GM19438 (cell line): ENCODE results near the gene LCE1C.

Source experiments
- ATAC-seq: cut with Tn5 transposase; IDR thresholded peaks from one replicate; pipeline ENCODE4 v1.9.1; 2021; ENCODE audit warnings: low read depth; ENCODE audit not compliant: unreplicated experiment

The LCE1C gene

DNA sequence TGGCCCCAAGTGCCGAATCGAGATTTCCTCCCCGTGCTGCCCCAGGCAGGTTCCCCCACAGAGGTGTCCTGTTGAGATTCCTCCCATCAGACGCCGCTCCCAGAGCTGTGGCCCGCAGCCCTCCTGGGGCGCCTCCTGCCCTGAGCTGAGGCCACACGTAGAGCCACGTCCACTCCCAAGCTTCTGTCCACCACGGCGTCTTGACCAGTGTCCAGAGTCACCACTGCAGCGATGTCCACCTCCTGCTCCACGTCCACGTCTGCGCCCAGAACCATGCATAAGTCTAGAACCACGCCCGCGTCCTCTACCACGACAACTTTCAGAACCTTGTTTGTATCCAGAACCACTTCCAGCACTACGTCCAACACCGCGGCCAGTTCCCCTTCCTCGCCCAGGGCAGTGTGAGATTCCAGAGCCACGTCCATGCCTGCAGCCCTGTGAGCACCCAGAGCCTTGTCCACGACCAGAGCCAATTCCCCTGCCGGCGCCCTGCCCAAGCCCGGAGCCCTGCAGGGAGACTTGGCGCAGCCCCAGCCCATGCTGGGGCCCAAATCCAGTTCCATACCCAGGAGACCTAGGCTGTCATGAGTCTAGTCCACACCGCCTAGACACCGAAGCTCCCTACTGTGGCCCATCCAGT lies 45.8 kb downstream of the LCE1C start:
- no peak for ATAC-seq

- ATAC-seq: no peak
Measured at GRCh38 chr1:152759453-152760173, 46.8 kb downstream of the LCE1C start.

DNA sequence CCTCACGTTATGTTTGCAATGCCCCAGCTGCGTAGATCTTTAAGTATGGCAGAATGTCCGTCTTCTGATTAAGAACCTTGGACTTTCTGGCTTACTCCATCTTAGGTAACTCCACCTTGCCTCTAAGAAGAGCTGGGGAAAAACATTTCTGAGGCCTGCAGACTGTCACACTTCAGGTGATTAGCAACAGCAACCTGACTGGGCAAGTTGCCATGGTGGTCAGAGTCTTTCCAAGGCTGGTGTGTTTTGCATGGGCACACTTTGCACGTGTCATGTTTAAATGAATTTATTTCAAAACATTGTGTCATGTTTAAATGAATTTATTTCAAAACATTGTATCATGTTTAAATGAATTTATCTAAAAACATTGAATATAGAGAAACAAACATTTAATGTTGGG lies 47.8 kb downstream of the LCE1C start:
- no peak for ATAC-seq

GRCh38 chr1:152757747-152758146 lies 48.7 kb downstream of the LCE1C start, which contains the start of gene KPRP:
Gene KPRP (plus strand): TSS chr1:152758025. CDS start chr1:152759589, 1,564 bp downstream.
- no peak for ATAC-seq

GRCh38 chr1:152756872-152757271 lies 49.6 kb downstream of the LCE1C start:
- ATAC-seq: no peak
